Activated naive CD8-positive, alpha-beta T cell treated with anti-CD3 and anti-CD28 coated beads, Interleukin-2, amount 50 U/mL, for 24 hours (primary cell): ENCODE results near the gene DEGS2.

Source experiments
- ATAC-seq: fragments of 150-1000 bp; cut with Tn5 transposase; one replicate; pipeline ENCODE4 v1.10.0; 2021
- DNase-seq: peaks from one replicate; pipeline ENCODE4 v3.0.0; 2021
- H3K27ac Mint-ChIP-seq: one replicate; pipeline ENCODE4 v1.8.0; 2021; ENCODE audit warnings: mild to moderate bottlenecking, mixed read lengths
- H3K27me3 Mint-ChIP-seq: one replicate; pipeline ENCODE4 v1.8.0; 2021; ENCODE audit warnings: mixed read lengths
- H3K36me3 Mint-ChIP-seq: one replicate; pipeline ENCODE4 v1.8.0; 2021; ENCODE audit warnings: low read depth, mixed read lengths
- H3K4me1 Mint-ChIP-seq: one replicate; pipeline ENCODE4 v1.8.0; 2021; ENCODE audit warnings: mixed read lengths
- H3K4me3 Mint-ChIP-seq: one replicate; pipeline ENCODE4 v1.8.0; 2021; ENCODE audit warnings: mild to moderate bottlenecking, moderate library complexity, mixed read lengths
- H3K9me3 Mint-ChIP-seq: one replicate; pipeline ENCODE4 v1.8.0; 2021; ENCODE audit warnings: mixed read lengths

Gene DEGS2

GRCh38 chr14:100122481-100123223 is 36.8 kb downstream of the DEGS2 start:
- H3K27me3 Mint-ChIP-seq, result no peaks in the 10 kb centered on the region
- ATAC-seq, result no peak
- H3K9me3 Mint-ChIP-seq, result no peaks in the 10 kb centered on the region
- peak overlapping the region; percentile 1 for H3K27ac Mint-ChIP-seq
- peaks cover 18% of the 10 kb centered on the region for H3K4me1 Mint-ChIP-seq
- H3K4me3 Mint-ChIP-seq, result no peak overlapping the region
- peaks cover 20% of the 10 kb centered on the region for H3K36me3 Mint-ChIP-seq
- no peak for DNase-seq

- DNase-seq, result no peak
- Mint-ChIP-seq H3K27ac (peak overlapping the region; percentile 39), H3K27me3 (no peaks in the 10 kb centered on the region), H3K4me1 (peaks cover 22% of the 10 kb centered on the region), H3K9me3 (no peaks in the 10 kb centered on the region), H3K4me3 (no peak overlapping the region), H3K36me3 (peaks cover 16% of the 10 kb centered on the region)
- no peak for ATAC-seq
Measured at GRCh38 chr14:100121643-100122480, 37.6 kb downstream of the DEGS2 start.

DNA sequence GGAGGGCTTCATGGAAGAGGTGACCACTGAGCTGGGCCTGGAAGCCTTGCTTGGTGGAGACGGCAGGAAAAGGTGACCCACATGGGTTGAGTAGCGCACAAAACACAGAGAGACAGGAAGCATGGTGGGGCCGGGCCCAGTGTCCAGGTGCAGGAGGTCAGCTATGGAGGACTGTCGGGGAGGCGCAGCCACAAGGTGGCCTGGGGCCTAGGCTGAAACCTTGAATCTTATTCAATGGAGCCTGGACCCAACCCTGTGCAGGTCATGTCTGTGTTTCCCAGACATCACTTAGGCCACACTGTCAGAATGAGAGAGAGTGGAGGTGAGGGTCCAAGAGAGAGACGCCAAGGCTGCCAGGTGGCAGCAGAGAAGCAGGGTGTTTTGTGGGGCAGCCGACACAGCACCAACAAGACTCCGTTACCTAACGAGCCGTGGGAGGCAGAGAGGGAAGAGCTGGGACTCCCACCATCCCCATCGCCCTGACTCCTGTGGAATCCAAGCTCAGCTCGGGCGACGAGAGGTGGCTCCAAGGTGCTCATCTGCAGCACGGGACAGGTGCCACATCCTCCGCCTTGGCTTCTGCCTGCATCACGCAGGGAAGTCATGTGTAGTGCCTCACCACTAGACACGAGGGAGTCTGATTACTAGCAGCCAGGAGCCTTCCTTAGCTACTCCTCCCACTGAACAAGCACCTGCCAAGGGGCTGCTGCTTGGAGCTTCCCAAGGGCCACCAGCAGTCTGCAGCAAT is 38.7 kb downstream of the DEGS2 start:
- no peak for DNase-seq
- no peak for ATAC-seq
- Mint-ChIP-seq H3K4me3 (no peak overlapping the region), H3K36me3 (peaks cover 16% of the 10 kb centered on the region), H3K27ac (peak overlapping the region; percentile 64), H3K4me1 (peaks cover 22% of the 10 kb centered on the region), H3K9me3 (no peaks in the 10 kb centered on the region), H3K27me3 (no peaks in the 10 kb centered on the region)

DNA sequence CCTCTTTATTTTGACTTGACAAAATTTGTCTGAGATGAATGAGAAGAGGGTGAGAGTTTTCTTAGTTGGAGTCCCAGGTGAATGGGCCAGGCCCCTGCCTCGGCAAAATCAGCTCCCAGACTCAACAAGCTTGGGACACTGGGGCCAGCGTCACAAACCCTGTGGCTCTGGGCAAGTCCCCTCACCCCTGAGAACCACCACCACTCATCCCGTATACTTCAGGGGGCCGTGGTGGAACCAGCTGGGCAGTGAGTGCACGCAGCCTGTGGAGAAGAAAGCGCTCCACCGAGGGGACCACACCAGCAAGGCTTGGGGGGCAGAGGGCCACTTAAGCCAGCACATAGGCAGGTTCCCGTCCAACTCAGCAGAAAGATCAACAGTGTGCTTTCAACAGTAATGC is 40.2 kb downstream of the DEGS2 start:
- Mint-ChIP-seq H3K36me3 (peaks cover 12% of the 10 kb centered on the region), H3K27ac (peak overlapping the region; percentile 79), H3K27me3 (no peaks in the 10 kb centered on the region), H3K9me3 (no peaks in the 10 kb centered on the region), H3K4me3 (no peak overlapping the region), H3K4me1 (peaks cover 22% of the 10 kb centered on the region)
- DNase-seq (no peak), ATAC-seq (no peak)

DNA sequence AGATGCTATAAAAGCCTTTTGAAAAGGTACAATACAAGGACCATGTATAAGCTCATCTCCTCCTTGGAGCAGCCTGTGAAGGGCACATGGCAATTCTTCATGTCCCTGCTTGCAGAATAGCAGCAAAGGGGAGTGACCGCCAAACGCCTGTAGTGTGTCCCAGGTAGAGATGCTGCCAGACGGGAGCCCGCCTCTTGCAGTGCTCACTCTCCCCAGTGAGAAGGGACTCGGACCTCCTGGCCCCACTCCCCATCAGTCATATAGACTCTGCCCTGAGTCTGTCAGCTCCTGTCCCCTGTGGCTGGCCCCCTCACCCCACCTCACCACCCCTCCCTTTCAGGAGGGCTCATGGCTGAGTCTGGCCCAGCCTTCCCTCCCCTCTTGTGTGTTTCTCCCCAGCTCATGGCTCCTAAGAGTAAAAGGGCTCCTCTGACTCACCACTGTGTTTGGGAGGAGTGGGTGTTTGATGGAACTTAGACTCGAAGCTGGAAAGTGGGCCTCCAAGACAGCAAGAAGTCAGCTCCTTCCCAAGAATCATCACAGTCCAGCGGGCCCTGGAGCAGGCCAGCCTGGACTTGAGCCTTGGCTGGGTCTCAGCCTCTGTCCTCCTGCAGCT is 40.9 kb downstream of the DEGS2 start:
- H3K4me1 Mint-ChIP-seq, result peaks cover 22% of the 10 kb centered on the region
- H3K36me3 Mint-ChIP-seq, result peaks cover 9% of the 10 kb centered on the region
- DNase-seq (no peak), ATAC-seq (peak; percentile 60)
- peak overlapping the region; percentile 79 for H3K27ac Mint-ChIP-seq
- no peaks in the 10 kb centered on the region for H3K9me3 Mint-ChIP-seq
- H3K4me3 Mint-ChIP-seq, result no peak overlapping the region
- H3K27me3 Mint-ChIP-seq, result no peaks in the 10 kb centered on the region

GRCh38 chr14:100117633-100118395 is 41.6 kb downstream of the DEGS2 start:
- DNase-seq (no peak), ATAC-seq (no peak)
- peak overlapping the region; percentile 79 for H3K27ac Mint-ChIP-seq
- no peak overlapping the region for H3K4me3 Mint-ChIP-seq
- peaks cover 22% of the 10 kb centered on the region for H3K4me1 Mint-ChIP-seq
- H3K27me3 Mint-ChIP-seq, result no peaks in the 10 kb centered on the region
- peaks cover 12% of the 10 kb centered on the region for H3K36me3 Mint-ChIP-seq
- no peaks in the 10 kb centered on the region for H3K9me3 Mint-ChIP-seq

- Mint-ChIP-seq H3K27me3 (no peaks in the 10 kb centered on the region), H3K4me3 (no peak overlapping the region), H3K36me3 (peaks cover 19% of the 10 kb centered on the region), H3K4me1 (peaks cover 26% of the 10 kb centered on the region), H3K9me3 (no peaks in the 10 kb centered on the region), H3K27ac (peak overlapping the region; percentile 10)
- DNase-seq (no peak), ATAC-seq (no peak)
Measured at GRCh38 chr14:100117026-100117425, 42.4 kb downstream of the DEGS2 start.

DNA sequence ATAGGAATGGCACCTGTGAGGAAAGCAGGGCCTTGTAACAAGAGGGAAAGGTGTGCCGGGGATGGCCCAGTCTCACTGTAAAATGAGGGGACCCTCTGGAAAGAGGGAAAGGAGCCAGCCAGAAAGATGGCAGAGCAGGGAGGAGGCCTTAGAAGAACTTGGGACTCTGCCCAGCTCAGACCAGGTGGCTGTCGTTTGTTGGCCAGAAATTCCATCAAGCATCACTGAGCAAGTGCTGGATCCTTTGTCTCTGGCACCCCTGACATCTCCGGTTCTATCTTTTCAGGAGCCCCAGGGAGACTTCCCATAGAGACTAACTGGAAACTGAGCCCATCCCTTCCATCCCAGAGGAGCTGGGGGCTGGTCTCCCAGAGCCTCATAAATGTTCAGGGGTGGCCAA is 43.3 kb downstream of the DEGS2 start:
- no peak for DNase-seq
- Mint-ChIP-seq H3K27me3 (no peaks in the 10 kb centered on the region), H3K36me3 (peaks cover 19% of the 10 kb centered on the region), H3K27ac (no peak overlapping the region), H3K9me3 (no peaks in the 10 kb centered on the region), H3K4me1 (peaks cover 26% of the 10 kb centered on the region), H3K4me3 (no peak overlapping the region)
- ATAC-seq, result no peak

- Mint-ChIP-seq H3K4me3 (no peak overlapping the region), H3K27me3 (no peaks in the 10 kb centered on the region), H3K27ac (no peak overlapping the region), H3K4me1 (peaks cover 26% of the 10 kb centered on the region), H3K9me3 (no peaks in the 10 kb centered on the region), H3K36me3 (peaks cover 19% of the 10 kb centered on the region)
- ATAC-seq, result no peak
- DNase-seq, result no peak
Measured at GRCh38 chr14:100115726-100116125, 43.7 kb downstream of the DEGS2 start.

- DNase-seq (no peak), ATAC-seq (no peak)
- Mint-ChIP-seq H3K36me3 (peaks cover 17% of the 10 kb centered on the region), H3K4me1 (peaks cover 24% of the 10 kb centered on the region), H3K27me3 (no peaks in the 10 kb centered on the region), H3K4me3 (no peak overlapping the region), H3K9me3 (no peaks in the 10 kb centered on the region), H3K27ac (no peak overlapping the region)
Measured at GRCh38 chr14:100115236-100115635, 44.2 kb downstream of the DEGS2 start.

DNA sequence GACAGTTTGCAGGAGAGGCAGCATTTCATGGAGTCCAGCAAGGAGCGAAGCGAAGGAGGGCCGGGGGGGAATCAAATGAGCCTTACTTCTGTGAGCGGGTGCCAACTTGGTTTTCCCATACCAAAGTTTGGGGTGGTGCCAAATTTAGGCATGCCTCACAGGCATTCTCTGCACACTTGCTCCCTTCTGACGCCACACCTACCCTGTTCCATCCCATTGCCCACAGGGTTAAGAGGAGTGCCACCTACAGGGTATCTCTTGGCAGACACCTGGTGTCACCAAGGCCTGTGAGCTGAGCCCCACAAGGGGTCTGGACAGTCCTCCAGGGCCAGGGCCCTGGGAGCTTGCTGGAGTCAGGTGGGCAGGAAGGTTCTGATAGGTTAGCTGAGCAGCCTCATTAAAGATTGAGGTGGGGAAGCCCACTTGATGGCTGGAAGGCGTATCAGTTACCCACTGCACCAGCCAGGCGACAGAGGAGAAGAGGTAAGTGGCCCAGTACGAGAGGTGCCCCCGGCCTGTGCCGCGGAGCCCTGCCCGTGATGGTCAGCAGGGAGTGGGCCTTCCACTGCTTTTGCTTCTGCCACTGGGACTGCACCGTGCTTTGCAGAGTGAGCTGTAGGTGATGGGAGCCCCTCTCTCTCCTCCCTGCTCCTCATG is 45.2 kb downstream of the DEGS2 start:
- Mint-ChIP-seq H3K27ac (peak overlapping the region; percentile 64), H3K4me3 (no peak overlapping the region), H3K27me3 (no peaks in the 10 kb centered on the region), H3K4me1 (peaks cover 28% of the 10 kb centered on the region), H3K9me3 (no peaks in the 10 kb centered on the region), H3K36me3 (peaks cover 21% of the 10 kb centered on the region)
- no peak for DNase-seq
- no peak for ATAC-seq

GRCh38 chr14:100111931-100112704 is 47.3 kb downstream of the DEGS2 start:
- H3K4me3 Mint-ChIP-seq, result no peak overlapping the region
- peaks cover 26% of the 10 kb centered on the region for H3K36me3 Mint-ChIP-seq
- no peaks in the 10 kb centered on the region for H3K9me3 Mint-ChIP-seq

DNA sequence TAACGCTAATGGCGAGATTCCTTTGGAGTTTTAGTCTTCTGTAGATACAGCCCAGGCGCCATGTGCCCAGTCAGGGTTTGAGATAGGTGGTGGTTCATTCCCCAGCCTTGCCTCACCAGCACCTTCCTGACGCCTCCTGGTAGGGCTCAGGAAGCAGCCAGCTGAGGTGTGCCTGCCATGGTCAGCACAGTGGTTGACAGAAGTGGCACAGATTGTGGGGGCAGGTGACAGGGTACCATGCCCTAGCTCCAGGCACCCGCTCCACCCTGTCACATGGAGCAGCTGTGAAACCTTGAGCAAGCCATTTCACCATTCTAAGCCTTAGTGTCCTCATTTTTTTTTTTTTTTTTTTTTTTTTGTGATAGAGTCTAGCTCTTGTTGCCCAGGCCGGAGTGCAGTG is 48.6 kb downstream of the DEGS2 start:
- H3K4me3 Mint-ChIP-seq, result no peak overlapping the region
- no peak overlapping the region for H3K27ac Mint-ChIP-seq
- peaks cover 43% of the 10 kb centered on the region for H3K4me1 Mint-ChIP-seq
- H3K9me3 Mint-ChIP-seq, result no peaks in the 10 kb centered on the region
- H3K27me3 Mint-ChIP-seq, result no peaks in the 10 kb centered on the region
- H3K36me3 Mint-ChIP-seq, result peaks cover 30% of the 10 kb centered on the region
- ATAC-seq (no peak), DNase-seq (no peak)

More at GRCh38 chr14:100111931-100112704, 47.3 kb downstream of the DEGS2 start:
- ATAC-seq (no peak), DNase-seq (no peak)
- Mint-ChIP-seq H3K27ac (peak overlapping the region; percentile 64), H3K27me3 (no peaks in the 10 kb centered on the region), H3K4me1 (peaks cover 30% of the 10 kb centered on the region)
